Mammary microvascular endothelial cell (primary cell): ENCODE measurements around the gene KLHL22. TPM values are rescaled to one million over a fixed set of nuclear protein-coding genes. Genes with fewer than 3 reads are reported as not detected.

ENCODE experiments used
- total RNA-seq: library from RNA; depleted of rRNA; stranded (reverse); fragments of >200 nt; gene quantifications from 2 replicates; pipeline ENCODE4 v1.2.3, GENCODE V29; 2015

The KLHL22 gene, protein sequence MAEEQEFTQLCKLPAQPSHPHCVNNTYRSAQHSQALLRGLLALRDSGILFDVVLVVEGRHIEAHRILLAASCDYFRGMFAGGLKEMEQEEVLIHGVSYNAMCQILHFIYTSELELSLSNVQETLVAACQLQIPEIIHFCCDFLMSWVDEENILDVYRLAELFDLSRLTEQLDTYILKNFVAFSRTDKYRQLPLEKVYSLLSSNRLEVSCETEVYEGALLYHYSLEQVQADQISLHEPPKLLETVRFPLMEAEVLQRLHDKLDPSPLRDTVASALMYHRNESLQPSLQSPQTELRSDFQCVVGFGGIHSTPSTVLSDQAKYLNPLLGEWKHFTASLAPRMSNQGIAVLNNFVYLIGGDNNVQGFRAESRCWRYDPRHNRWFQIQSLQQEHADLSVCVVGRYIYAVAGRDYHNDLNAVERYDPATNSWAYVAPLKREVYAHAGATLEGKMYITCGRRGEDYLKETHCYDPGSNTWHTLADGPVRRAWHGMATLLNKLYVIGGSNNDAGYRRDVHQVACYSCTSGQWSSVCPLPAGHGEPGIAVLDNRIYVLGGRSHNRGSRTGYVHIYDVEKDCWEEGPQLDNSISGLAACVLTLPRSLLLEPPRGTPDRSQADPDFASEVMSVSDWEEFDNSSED
- 15.0 and 18.6 TPM in 2 replicates for total RNA-seq

GRCh38 chr22:20494978-20495860 is at the start of gene KLHL22:
TSS of gene KLHL22 (minus strand) at chr22:20495795. CDS start at chr22:20489211, 6,584 bp downstream.

DNA sequence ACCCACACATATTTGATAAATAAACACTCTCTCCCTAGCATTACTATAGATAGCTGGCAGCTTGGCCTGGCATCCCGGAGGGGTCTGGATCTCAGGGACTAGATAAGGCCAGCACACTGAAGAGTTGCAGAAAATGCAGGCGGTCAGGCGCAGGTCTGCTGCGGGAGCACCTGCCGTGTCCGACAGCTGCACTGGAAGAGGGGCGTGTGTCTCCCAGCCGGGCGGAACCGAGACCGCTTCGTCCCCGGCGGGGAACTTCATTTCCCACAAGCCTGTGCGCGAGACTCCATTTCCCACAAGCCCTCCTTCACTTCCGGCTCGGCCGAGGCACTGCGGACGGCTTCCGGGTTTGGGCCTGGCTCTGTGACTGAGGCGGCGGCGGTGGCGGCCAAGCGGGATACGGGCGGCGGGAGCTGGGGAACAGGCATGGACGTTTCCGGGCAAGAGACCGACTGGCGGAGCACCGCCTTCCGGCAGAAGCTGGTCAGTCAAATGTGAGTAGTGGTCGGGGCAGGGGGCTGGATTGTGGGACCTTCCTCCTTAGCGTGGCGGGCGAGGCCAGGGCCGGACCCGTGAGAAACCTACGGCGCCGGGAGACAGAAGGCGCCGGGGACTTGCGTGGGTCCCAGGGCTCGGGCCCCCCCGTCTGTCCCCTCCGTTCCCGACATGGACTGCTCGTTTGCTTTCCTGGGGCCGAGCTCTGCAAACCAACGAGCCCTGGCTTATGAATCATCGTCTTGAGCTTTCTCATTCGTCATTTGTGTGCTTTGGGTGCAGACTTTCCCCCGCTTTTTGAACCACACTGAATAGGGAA is 11.9 kb upstream of the KLHL22 start, which contains the start of gene MED15:
TSS of gene MED15 (plus strand) at position 358 of the 814 bp plus-strand sequence. CDS start at position 427, 69 bp downstream.

GRCh38 chr22:20437613-20438426 is 57.8 kb downstream of the KLHL22 start, which contains the start of gene SCARF2:
TSS of gene SCARF2 (minus strand) at chr22:20437825. CDS start at chr22:20437754, 71 bp downstream.

DNA sequence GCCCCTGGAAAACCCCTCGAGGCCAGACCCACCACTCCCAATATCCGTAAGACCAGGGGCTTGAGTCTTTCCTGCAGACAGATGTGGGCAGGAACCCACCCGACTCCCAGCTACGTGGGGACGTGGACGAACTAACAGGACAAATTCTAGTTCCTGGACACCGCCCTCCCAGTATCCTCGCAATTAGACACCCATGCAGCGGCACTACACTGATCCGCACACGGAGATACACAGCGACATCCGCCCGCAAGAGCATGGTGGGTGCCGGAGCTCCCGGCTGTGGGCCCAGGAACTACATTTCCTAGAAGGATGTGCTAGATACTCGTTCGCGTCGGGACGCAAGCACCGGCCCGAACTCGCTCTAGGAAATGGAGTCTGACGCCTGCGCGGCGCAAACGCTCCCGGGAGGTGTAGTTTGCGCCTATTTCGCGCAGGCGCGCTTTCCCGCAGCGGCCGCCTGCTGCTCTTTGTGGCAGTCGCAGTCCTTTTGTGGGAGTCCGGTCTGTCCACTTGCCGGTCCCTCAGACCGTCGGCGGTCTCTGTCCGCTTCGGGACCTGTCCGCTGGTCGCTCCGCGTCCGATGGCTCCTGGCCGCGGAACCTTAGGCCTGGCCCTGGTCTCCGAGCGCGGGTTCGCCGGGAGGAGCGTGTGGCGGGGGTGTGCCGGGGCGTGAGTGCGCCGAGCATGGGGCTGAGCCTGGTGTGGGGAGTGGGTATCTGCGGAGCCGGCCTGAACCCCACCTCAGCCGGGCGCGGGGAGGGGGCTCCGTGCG is 101.7 kb downstream of the KLHL22 start, which contains the start of gene ZNF74:
TSS of gene ZNF74 (plus strand) at position 447 of the 772 bp plus-strand sequence. CDS start 478 bp downstream, outside the sequence.

Other genes with a start within 250 kb of the KLHL22 start
- 0.69 and 1.4 TPM in 2 replicates for gene RTN4R, start 227.5 kb downstream of the KLHL22 start, total RNA-seq
- 71.7 and 89.3 TPM in 2 replicates for gene DGCR6L, start 175.7 kb downstream of the KLHL22 start, total RNA-seq
- 6.9 and 7.8 TPM in 2 replicates for gene ZNF74, start 101.6 kb downstream of the KLHL22 start, total RNA-seq
- 8.6 and 10.1 TPM in 2 replicates for gene SCARF2, start 58.0 kb downstream of the KLHL22 start, total RNA-seq
- gene MED15, start 11.8 kb upstream of the KLHL22 start, total RNA-seq, result 48.6 and 52.2 TPM in 2 replicates